Stimulated activated CD4-positive, alpha-beta T cell treated with anti-CD3 and anti-CD28 coated beads, Interleukin-1b, Interleukin-23, amount 100 ng/mL, for 1 hour (primary cell): Measurements from ENCODE around the gene TEX13B.
"Not testable (repeated sequence)": the region's sequence is repeated elsewhere in the genome, so short reads cannot be mapped to it uniquely, and the experiment has no call there.

ENCODE experiments used
- DNase-seq, 2 donors: peaks; one replicate each; pipeline ENCODE4 v3.0.0-alpha.2; 2020; ENCODE audit warnings: low read depth in 2 of 2

TEX13B gene, protein sequence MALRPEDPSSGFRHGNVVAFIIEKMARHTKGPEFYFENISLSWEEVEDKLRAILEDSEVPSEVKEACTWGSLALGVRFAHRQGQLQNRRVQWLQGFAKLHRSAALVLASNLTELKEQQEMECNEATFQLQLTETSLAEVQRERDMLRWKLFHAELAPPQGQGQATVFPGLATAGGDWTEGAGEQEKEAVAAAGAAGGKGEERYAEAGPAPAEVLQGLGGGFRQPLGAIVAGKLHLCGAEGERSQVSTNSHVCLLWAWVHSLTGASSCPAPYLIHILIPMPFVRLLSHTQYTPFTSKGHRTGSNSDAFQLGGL

DNA sequence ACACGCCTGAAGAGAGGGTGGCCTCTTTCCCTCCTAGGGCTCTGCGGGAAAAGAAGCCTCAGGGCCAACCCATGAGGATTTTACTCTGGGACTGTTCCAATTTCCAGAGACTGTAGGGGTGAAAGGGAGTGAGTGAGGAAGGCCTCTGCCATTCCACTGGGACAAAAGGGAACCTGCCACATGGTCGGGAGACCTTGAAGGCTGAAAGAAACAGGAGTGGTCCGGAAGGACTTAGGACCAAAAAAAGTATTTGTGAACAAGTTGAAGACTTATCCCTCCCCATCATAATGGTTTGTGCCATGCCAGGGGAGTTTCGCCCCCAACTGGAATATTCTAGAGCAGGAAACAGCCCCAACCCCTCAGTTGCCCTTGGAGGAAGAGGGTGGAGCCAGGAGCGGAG lies at the start of gene TEX13B:
TSS of gene TEX13B (minus strand) at position 15 of the 400 bp plus-strand sequence. CDS start 243 bp downstream, outside the sequence.
- no peak for DNase-seq

DNA sequence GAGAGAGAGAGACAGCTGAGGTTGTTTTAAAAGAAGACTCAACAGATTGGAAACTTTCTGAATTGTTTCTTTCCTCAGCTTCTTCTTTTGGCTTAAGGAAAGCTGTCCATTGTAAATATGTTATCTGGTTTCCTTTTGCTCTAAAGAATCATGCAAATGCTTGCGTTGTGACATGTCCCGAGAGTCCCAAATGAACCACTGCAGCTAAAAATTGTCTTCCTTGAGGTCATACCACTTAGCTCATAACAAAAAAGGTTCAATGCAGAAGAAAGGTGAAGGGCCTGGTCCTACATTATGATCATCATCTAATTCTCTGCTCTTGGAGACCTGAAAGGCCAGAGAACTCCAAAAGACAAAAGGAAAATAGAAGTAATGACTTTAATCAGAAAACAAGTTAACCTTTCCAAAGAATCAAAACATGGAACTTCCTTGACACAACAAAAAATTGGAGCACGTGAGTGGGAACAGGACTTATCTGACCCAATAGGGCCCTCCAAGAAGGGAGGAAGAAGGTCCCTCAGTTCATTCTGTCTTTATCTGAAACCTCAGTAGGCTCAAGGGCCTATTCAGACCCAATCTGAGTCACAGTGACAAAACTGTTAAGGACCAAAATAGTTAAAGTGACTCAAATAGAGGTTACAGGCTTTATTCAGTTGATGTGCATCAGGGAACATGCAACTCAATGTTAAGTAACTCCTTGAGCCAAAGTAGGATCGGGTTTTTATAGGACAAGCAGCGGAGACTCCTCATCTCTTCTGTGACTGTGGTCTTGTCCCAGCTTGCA lies 48.0 kb upstream of the TEX13B start:
- no peak for DNase-seq

DNA sequence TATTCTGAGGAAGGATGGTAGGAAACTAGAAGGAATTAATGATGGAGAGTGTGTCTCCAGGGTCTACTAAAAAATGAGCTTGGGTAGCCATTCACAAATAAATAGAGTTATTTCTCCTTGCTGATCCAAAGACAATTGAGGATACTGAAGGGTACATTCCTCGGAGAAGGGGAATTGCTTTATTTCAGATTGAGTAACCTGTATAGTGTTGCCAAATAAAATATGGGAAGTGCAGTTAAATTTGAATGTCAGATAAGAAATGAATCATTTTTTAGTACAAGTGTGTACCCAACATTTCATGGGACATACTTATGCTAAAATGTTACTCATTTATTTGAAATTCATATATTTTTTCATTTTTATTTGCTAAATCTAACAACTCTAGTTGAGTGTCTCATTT lies 46.7 kb upstream of the TEX13B start:
- DNase-seq = no peak

DNA sequence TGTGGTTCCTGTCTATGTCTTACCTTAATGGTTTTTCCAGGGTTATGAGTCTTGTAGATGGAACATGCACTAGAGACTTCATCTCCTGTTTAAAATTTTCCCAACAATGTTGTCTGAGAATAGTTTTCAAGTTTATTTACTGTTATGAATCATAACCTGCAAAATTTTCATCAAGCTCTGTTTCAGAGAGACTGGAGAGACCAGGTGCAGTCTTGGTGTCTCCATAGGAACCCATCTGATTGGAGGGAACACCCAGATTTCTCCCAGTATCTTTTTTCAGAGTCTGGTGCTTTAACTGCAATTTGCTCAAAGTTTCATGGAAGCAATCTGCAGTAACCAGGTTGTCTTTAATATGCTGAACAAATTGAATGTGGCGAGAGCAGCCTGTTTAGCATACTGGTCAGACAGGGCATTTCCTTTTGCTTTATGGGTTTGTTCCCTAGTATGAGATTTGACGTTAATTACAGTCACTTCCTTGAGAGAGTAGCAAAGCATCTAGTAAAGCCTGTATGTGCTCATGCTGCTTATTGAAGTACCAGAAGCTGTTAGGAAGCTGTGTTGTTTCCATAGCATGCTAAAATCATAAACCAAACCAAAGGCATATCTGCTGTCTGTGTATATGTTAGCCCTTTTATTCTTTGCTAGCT lies 43.9 kb upstream of the TEX13B start:
- DNase-seq = no peak

DNA sequence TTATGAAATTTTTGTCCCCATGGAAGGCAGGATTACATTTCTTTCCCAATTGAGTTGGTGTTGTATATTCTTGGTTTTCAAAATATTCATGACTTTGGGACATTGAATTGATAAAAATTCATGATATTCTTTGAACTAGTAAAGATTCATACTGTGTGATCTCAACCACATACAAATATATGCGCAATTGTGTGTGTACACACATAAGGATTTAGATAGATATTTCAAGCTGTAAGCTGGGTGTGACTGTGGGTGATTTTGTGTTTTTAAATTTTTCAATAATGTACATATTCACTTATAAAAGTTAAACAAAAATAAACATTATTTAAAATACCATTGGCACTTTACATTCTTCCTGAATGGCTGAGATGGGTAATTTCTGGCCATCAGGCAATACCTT lies 43.2 kb upstream of the TEX13B start:
- DNase-seq = no peak

DNA sequence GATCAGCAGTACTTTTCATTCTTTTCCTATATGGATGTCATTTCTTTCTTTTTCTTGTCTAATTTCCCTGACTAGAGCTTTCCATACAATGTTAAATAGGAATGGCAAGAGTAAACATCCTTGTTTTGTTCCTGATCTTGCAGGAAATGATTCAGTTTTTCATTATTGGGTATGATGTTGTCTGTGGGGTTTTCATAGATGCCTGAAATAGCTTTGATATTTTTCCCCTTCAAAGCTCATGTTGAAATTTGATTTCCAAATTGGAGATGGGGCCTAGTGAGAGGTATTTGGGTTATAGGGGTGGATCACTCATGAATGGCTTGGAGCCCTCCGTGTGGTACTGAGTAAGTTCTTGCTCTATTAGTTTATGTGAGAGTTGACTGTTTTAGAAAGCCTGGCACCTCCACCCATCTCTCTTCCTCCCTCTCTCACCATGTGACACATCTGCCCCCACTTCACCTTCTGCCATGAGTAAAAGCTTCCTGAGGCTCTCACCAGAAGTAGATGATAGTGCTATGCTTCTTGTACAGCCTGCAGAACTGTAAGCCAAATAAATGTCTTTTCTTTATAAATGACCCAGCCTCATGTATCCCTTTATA lies 40.4 kb upstream of the TEX13B start:
- DNase-seq = no peak

DNA sequence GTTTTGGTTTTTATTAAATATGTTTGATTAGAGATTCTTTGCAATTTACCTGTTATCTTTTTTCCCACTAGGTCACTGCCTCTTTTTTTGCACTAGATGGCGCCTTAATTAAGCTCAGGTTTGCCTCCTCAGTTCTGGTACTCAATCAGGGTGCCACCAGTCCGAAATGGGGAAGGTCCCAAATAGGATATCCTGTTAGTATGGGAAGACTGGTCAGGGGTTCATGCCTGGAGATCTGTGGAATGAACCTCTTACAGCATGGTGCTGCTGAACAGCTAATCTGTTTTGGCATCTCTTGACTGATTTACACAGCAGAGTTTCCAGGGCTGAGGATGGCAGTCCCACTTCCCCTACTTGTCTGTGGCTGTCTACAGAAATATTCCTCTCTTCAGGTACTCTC lies 38.5 kb upstream of the TEX13B start:
- no peak for DNase-seq

DNA sequence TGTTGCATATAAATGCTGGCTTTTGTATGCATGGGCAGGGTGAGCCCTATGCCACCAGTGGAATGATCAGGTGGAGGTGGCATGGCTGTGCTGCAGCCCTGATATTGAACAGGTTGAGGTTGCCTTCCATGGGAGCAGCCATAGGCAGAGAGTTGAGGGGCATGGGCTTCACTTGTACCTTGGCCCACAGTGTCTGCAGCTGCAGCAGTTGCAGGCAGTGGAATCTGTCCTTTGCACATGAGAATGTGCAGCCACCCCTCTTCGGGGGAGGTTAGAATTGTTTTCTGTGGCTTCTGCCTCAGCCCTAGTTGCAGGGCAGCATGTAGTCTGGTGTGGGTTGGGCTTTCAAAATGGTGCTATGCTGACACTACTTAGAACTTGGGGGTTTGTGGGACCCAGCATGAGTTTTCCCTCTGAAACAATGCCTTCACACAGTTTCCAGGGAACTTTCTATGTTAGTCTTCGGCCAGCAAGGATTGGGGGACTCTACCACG lies 37.3 kb upstream of the TEX13B start:
- DNase-seq = no peak

DNA sequence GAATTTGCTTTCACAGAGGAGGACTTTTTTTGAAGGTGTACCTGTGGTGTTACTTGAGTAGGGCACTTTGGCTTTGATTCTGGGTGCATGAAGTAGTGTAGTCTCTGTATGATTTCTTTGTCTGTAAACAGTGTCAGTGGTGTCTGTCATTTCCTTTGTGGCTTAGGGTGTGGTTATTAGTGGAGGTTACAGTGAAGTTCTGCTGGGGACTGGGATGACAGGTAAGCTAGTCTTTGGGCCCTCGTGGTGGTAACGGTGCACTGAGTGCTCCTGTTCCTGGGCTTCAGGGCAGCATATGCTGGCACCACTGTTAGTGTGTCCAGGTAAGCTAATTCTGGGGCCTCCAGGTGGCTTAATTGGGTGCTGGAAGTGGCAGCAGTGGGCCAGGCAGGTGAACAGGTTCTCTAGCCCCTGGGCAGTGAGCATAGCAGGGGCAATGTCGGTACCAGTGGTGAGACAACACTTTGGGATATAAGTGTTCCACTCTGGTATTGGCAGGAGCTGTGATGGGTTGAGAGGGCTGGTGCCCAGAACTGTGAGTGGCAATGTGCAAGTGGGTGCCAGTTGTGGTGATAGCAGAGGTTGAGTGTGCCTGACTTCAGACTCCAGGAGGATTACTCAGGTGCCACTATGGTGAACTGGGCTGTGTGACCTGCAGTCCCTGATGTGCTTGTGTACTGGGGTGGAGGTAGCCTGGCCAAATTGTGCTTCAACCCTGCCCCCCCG lies 36.6 kb upstream of the TEX13B start:
- DNase-seq = no peak

DNA sequence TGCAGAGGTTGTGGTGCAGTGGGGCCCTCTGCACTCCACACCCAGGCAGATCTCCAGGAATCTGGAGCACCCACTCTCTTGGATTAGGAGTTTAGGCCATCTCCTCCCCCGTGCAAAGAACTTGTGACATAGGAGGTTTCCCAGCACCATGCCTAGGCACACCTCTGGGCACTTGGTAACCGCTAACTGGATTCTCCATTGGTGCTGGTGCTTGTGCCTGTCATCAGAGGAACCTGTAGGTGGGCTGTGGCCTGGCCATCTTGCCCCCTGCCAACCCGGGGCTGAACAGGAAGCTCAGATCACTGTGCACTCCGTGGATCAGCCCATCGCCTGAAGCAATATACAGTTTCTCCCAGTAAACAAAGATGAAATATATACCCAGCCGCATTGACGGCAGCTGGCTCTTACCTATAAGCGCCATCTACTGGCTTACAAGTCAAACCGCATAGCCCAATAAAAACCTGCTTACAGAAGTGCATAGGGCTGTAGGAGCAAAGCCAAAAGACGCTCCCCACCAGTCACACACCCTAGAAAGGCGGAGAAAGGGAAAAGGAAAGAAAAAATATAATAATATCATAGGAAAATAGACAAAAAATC lies 19.1 kb upstream of the TEX13B start:
- no peak for DNase-seq

DNA sequence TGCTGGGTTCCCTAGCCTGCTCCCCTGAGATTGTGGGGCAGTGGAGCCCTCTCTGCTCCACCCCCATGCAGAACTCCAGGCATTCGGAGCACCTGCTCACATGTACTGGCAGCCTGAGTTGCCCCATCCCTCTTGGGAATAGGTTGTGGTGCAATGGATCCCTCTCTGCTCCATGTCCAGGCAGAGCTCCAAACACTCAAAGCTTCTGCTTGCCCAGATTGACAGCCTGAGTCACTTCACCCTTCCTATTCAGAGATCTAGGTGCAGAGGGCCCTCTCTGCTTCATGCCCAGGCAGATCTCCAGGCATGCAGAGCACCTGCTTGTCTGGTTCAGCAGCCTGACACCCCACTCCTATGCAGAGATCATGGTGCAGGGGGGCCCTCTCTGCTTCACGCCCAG lies 18.6 kb upstream of the TEX13B start:
- no peak for DNase-seq

DNA sequence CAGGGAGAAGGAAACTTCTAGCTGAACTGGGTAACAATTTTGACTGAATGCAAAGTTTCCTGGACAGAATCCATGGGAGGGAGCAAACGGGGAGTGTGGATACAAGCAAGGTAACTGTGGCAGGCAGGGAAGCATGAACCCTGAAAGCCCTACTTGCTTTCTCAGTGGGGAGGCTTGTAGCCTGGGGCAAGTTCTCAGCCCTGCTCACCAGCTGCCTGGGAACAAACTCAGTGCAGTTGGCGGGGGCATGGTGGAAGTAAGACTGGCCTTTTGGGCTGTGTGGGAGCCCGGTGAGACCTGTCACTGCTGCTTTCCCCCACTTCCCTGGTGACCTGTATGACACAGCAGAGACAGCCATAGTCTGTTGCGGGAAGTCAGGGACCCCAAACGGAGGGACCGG lies 14.0 kb upstream of the TEX13B start:
- no peak for DNase-seq

DNA sequence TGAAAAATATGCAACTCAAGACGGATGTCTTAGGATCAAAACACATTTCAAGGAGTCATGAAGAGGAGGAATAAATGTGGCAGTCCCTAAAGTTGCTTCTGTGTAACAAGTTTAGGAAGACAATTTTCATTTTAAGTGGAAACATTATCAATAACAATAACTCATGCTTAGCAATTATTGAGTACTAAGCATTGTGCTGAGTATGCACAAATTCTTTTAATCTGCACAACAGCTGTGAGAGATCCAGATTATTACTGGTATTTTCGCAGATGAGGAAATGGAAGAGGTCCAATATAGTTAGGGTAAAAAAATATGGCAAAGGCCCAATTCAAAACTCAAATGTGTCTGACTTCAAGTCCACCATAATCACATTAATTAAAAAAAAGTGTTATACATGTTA lies 2.9 kb upstream of the TEX13B start:
- DNase-seq = no peak

DNA sequence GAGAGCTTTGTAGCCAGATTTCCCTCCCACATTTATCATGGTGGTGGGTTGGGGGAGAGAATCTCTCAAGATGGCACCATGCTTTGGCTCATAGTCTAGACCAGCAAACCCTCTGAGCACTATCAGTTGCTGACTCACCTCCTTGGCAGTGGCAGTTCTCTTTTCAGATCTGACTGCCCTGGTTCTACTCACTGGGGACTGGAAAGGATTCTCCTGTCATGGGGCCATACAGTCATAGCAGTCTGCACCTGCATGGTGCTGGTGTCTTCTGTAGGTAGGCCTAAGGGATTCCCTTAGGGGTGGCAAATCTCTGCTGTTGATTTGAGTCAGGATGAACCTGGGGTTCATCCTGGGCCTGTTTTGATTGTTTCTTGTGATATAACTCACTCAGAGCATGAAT lies 2.6 kb downstream of the TEX13B start:
- no peak for DNase-seq

DNA sequence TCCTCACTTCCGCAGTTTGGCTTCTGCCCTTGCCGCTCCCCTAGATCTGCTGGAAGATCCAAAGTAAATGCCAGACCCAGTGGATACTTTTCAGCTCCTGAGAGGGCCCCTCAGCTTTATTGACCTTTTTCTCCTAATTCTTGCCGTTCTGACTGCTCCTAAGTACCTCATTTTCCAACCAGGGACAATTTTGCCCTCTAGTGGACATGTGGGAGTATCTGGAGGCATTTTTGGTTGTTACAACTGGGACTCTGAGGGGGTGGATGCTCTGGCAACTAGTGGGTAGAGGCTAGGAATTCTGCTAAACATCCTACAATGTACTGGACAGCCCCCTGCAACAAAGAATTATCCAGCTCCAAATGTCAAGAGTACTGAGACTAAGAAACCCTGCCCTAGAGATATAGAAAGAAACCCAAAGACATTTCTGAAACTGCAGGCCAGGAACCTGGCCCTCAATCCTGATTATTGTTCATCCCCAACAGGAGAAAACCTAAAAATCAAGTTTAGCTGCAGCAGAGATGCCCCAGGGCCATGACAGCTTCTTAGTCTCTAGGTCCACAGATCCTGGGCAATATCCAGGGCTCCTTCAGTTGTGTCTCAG lies 3.4 kb downstream of the TEX13B start:
- no peak for DNase-seq

DNA sequence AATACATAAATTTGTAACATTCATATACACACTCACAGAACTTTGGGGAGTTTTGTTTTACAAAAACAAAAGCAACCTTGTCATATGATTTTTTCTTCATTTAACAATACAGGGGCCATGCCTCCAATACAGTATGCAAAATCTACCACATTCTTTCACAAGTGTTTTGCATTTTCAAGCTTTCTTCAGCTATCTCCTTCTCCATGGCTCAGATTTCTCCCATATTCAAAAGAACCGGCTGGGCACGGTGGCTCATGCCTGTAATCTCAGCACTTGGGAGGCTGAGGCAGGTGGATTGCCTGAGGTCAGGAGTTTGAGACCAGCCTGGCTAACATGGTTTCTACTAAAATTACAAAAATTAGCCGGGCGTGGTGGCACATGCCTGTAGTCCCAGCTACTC lies 4.1 kb downstream of the TEX13B start:
- DNase-seq = no peak

DNA sequence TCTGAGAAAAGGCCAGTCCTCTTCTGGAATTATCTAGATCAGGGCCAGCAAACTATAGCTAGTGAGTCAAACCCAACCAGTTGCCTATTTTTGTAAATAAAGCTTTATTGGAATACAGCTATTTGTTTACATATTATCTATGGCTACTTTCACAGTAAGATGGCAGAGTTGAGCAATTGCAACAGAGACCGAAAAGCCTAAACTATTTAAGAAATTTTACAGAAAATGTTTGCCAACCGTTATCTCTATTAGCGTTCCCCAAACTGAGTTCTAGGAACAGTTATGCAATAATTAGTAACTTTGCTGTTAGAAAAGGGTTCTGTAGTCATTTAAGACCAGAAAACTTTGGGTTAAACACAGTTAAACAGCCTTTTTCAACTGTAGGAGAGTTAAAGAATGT lies 10.5 kb downstream of the TEX13B start:
- no peak for DNase-seq

DNA sequence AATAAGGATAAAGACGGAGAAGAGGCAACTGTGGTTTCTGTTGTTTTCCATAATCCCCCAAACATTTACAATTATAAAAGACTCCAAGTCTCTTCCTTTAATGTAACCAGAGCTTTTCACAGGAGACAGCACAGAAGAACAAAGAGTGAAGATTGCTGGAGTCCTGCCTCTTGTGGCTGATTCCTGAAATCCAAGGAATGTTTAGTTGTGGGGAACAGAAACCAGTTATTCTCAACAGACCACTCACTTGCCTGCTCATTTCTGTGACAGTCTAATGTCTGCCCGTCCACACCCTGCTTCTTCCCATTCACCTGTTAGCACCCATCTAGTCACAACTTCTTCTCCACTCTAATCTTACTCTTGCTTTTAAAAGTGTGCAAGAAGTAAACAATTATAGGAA lies 12.1 kb downstream of the TEX13B start:
- DNase-seq = no peak

DNA sequence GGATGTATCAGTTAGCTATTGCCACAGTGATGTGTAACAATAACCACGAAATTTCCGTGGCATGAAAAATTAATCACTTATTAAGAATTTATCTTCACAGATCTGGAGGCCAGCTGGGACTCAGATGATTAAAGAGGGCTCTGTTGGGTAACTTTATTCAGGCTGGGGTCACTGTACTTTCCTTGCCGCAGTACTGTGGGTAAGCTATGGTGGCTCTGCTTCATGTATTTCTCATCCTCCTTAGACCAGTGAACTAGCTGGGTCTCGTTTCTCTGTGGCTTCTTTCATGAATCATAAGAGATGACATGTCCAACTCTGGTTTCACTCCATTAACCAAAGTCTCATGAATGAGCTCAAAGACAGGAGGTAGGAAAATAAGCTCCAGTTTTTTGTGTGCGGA lies 13.5 kb downstream of the TEX13B start:
- no peak for DNase-seq

DNA sequence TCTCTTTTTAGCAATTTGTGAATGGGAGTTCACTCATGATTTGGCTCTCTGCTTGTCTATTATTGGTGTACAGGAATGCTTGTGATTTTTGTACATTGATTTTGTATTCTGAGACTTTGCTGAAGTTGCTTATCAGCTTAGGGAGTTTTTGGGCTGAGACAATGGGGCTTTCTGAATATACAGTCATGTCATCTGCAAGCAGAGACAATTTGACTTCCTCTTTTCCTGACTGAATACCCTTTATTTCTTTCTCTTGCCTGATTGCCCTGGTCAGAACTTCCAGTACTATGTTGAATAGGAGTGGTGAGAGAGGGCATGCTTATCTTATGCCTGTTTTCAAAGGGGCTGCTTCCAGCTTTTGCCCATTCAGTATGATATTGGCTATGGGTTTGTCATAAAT lies 26.8 kb downstream of the TEX13B start:
- DNase-seq = not testable (repeated sequence)

DNA sequence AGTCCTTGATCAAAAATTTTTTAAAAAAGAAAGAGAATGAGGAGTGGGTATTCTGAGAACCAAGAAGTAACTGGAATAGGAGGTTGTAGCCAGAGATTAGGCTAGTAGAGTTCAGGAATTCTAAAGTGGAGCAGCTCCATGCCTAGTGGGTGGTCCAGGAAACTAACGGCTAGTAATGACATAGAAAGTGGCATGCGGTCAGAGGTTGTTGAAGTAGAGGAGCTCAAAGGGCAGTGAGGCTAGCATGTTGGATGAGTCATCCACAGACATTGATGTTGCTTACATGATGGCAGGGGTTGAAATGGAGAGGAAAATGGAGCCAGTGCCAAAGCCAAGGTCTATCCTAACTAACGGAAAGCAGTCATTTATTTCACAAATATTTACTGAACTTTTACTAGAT lies 42.1 kb downstream of the TEX13B start:
- no peak for DNase-seq
